GM13977 (cell line): ENCODE results near the gene RNF5.
"Not testable (repeated sequence)": the region's sequence is repeated elsewhere in the genome, so short reads cannot be mapped to it uniquely, and the experiment has no call there.

ENCODE experiments used
- DNase-seq: peaks from one replicate; pipeline ENCODE4 v3.0.0; 2012; ENCODE audit warnings: low spot score
- in situ Hi-C: fragments of 300-500 bp; cut with MboI; formaldehyde crosslinking; loops from one replicate; pipeline ENCODE4 v1.12.0; 2022; ENCODE audit warnings: low sequenced_read_pairs, low pct_unique_long_range_greater_than_20kb, mixed read lengths, inconsistent platforms; ENCODE audit not compliant: unreplicated experiment
- TF ChIP-seq, protein P1 (sequence below): IDR thresholded peaks from 2 replicates; pipeline ENCODE4 v1.5.1; 2012; ENCODE audit warnings: mild to moderate bottlenecking, control low read depth; ENCODE audit not compliant: insufficient read depth; ENCODE audit errors: extremely low read depth, missing control alignments

Gene RNF5

GRCh38 chr6:32181915-32182529, 3.8 kb downstream of the RNF5 start:
- TF ChIP-seq, protein P1, sequence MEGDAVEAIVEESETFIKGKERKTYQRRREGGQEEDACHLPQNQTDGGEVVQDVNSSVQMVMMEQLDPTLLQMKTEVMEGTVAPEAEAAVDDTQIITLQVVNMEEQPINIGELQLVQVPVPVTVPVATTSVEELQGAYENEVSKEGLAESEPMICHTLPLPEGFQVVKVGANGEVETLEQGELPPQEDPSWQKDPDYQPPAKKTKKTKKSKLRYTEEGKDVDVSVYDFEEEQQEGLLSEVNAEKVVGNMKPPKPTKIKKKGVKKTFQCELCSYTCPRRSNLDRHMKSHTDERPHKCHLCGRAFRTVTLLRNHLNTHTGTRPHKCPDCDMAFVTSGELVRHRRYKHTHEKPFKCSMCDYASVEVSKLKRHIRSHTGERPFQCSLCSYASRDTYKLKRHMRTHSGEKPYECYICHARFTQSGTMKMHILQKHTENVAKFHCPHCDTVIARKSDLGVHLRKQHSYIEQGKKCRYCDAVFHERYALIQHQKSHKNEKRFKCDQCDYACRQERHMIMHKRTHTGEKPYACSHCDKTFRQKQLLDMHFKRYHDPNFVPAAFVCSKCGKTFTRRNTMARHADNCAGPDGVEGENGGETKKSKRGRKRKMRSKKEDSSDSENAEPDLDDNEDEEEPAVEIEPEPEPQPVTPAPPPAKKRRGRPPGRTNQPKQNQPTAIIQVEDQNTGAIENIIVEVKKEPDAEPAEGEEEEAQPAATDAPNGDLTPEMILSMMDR = no peak
- in situ Hi-C loops = no loop called here
- no peak for DNase-seq

DNA sequence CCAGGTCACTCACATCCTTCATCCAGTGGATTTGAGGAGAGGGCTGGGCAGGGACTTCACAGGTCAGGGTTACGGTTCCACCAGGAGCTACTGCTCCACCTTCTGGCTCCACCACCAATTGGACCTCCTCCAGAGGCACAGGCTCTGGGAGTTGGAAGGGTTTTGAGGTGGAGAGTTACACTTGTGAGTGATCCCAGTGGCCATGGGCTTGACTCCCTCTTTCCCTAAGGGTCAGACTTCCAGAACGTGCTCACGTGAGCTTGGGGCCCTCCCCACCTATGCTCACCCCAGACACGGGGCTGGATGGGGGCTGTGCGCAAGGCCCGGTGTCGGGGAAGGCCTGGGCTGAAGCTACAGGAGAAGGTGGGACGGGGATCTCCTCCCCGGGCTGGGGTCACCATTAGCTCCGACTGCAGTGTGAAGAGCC, 4.4 kb downstream of the RNF5 start:
- TF ChIP-seq, protein P1 = no peak
- in situ Hi-C loops = no loop called here
- DNase-seq = no peak

DNA sequence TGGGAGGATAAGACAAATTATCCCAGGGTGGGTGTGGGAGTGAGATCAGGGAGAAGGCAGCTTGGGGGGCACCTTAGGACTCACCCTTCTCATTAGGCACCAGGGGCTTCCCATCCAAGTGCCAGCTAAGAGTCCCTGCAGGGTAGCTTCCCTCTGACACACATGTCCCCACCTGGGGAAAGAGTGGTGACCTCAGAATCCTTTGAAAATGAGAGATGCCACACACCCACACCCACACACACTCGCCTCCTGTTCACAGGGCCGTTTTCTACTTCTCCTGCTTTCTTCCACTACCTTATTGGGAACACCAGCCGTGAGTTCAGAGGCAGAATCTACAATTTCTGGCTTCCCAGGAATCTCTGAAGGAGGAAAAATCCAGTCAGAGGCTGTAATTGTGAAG, 4.8 kb downstream of the RNF5 start:
- DNase-seq = no peak
- TF ChIP-seq, protein P1 = no peak
- in situ Hi-C loops = no loop called here

- in situ Hi-C loops = no loop called here
- TF ChIP-seq, protein P1 = no peak
These were observed 5.4 kb downstream of the RNF5 start for GRCh38 chr6:32183483-32184083.

DNA sequence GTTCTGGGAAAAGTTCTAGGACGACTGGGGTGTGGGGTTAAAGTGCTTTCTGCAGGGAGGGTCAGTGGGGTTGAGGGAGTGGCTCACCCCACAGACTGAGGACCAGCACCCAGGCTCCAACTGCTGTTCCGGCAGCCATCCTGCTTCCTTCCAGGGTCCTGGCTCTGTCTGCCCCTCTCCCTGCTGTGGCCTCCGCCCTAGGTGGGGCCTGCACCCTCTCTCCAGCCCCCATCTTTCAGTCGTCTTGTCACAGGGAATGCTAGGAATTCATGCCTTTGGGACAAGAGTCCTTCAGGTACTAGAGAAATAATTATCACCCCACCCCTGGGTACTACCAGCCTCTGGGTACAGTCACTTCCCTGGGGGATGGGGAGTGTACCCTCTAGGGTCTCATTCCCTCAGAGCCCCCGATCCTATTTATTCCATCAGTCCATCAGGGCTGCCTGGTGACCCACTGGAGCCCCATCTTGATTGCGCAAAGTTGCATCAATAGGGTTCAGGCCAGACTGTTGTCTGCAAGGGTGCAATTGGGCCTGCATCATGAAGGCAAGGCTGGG, 6.0 kb downstream of the RNF5 start, which contains the start of gene AGER:
Gene AGER, minus strand, starts transcription at position 170 of the 557 bp plus-strand sequence. Its CDS starts 31 bp downstream, at position 139.
- in situ Hi-C loops = no loop called here
- DNase-seq = no peak
- TF ChIP-seq, protein P1 = no peak

More at GRCh38 chr6:32183483-32184083, 5.4 kb downstream of the RNF5 start:
- DNase-seq = no peak

- in situ Hi-C loops, DNase-seq: not testable (repeated sequence)
These were observed 7.5 kb downstream of the RNF5 start for GRCh38 chr6:32185681-32186131.

DNA sequence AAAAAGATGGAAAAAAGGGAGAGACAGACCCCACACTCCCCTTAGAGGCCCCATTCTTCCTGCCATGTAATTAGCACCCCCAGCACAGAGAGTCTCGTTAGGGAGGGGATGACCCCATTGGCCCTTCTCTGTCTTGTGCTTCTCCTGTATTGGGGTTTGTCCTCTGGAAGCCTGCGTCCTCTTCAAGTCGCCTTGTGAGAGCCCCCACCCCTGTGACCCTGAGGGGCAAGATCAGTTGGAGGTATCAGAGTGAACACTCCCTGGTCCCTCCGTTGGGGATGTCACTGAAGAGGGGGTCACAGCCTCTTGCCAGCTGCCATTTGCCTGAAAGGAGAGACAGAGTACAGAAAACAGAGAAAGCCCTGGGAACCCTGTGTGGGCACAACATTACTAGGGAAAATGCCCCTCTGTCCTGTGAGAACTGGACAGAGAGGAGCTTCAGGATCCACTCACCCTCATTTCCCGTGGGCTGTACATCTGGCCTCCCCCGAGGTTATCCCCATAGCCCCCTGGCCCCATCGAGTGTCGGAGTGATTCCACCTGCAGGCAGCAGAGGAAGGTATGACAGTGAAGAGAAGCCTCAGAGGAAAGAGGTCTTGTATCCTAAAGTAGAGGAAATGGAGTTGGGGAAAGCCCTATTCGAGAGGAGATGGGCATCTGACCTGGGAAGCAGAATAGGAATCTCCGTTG, 8.1 kb downstream of the RNF5 start:
- in situ Hi-C loops, DNase-seq: not testable (repeated sequence)
